Loucy (cell line): Measurements from ENCODE around the gene NXPE4.

Source experiments
- EZH2phosphoT487 ChIP-seq: fragments of 200-600 bp; IDR thresholded peaks from 2 replicates; pipeline ENCODE4 v1.6.1; 2018; ENCODE audit warnings: antibody characterized with exemption, mild to moderate bottlenecking, moderate library complexity, borderline replicate concordance
- TF ChIP-seq, protein P1 (sequence below): fragments of 200-600 bp; sonication (generic); conservative IDR thresholded peaks from 2 replicates; pipeline ENCODE4 v1.5.1; 2014; ENCODE audit warnings: mild to moderate bottlenecking, antibody characterized with exemption, low read length

- TF ChIP-seq, protein P1, sequence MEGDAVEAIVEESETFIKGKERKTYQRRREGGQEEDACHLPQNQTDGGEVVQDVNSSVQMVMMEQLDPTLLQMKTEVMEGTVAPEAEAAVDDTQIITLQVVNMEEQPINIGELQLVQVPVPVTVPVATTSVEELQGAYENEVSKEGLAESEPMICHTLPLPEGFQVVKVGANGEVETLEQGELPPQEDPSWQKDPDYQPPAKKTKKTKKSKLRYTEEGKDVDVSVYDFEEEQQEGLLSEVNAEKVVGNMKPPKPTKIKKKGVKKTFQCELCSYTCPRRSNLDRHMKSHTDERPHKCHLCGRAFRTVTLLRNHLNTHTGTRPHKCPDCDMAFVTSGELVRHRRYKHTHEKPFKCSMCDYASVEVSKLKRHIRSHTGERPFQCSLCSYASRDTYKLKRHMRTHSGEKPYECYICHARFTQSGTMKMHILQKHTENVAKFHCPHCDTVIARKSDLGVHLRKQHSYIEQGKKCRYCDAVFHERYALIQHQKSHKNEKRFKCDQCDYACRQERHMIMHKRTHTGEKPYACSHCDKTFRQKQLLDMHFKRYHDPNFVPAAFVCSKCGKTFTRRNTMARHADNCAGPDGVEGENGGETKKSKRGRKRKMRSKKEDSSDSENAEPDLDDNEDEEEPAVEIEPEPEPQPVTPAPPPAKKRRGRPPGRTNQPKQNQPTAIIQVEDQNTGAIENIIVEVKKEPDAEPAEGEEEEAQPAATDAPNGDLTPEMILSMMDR: no peak
- no peak for TF ChIP-seq EZH2phosphoT487
Observed at GRCh38 chr11:114566276-114566675, 29.3 kb downstream of the NXPE4 start.
